ENCODE measurements around the gene ZBTB46. TPM values are rescaled to one million over a fixed set of nuclear protein-coding genes. Genes with fewer than 3 reads are reported as not detected.

ZBTB46 gene
- total RNA-seq, 1 donor from 2014 or later = 11.6 TPM

- TF ChIP-seq, protein P1, sequence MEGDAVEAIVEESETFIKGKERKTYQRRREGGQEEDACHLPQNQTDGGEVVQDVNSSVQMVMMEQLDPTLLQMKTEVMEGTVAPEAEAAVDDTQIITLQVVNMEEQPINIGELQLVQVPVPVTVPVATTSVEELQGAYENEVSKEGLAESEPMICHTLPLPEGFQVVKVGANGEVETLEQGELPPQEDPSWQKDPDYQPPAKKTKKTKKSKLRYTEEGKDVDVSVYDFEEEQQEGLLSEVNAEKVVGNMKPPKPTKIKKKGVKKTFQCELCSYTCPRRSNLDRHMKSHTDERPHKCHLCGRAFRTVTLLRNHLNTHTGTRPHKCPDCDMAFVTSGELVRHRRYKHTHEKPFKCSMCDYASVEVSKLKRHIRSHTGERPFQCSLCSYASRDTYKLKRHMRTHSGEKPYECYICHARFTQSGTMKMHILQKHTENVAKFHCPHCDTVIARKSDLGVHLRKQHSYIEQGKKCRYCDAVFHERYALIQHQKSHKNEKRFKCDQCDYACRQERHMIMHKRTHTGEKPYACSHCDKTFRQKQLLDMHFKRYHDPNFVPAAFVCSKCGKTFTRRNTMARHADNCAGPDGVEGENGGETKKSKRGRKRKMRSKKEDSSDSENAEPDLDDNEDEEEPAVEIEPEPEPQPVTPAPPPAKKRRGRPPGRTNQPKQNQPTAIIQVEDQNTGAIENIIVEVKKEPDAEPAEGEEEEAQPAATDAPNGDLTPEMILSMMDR (IDR thresholded peaks at IDR 0.05; ENCODE audit: unreplicated experiment) = no peak
- H3K27me3 Mint-ChIP-seq (ENCODE audit: low read depth) = peaks cover 7% of the 10 kb centered on the region
- DNase-seq (ENCODE audit: low spot score in 2 of 2, unreplicated experiment in 2 of 2) = no peak
- no peaks in the 10 kb centered on the region for H3K4me1 Mint-ChIP-seq
- H3K36me3 Mint-ChIP-seq = peaks cover 14% of the 10 kb centered on the region
- no peaks in the 10 kb centered on the region for H3K9me3 Mint-ChIP-seq
- no peak overlapping the region for H3K4me3 Mint-ChIP-seq
- no peak overlapping the region for H3K27ac Mint-ChIP-seq
Observed at GRCh38 chr20:63736893-63737694, 94.0 kb downstream of the ZBTB46 start.

- H3K27me3 Mint-ChIP-seq (ENCODE audit: low read depth) = peaks cover 7% of the 10 kb centered on the region
- no peaks in the 10 kb centered on the region for H3K9me3 Mint-ChIP-seq
- no peak within 1 kb of the TSS for H3K27ac Mint-ChIP-seq
Observed at GRCh38 chr20:63735859-63736718, 95.0 kb downstream of the ZBTB46 start, which contains the start of gene LIME1. TSS of gene LIME1 (plus strand) at chr20:63736664. CDS start at chr20:63737550, 886 bp downstream.

DNA sequence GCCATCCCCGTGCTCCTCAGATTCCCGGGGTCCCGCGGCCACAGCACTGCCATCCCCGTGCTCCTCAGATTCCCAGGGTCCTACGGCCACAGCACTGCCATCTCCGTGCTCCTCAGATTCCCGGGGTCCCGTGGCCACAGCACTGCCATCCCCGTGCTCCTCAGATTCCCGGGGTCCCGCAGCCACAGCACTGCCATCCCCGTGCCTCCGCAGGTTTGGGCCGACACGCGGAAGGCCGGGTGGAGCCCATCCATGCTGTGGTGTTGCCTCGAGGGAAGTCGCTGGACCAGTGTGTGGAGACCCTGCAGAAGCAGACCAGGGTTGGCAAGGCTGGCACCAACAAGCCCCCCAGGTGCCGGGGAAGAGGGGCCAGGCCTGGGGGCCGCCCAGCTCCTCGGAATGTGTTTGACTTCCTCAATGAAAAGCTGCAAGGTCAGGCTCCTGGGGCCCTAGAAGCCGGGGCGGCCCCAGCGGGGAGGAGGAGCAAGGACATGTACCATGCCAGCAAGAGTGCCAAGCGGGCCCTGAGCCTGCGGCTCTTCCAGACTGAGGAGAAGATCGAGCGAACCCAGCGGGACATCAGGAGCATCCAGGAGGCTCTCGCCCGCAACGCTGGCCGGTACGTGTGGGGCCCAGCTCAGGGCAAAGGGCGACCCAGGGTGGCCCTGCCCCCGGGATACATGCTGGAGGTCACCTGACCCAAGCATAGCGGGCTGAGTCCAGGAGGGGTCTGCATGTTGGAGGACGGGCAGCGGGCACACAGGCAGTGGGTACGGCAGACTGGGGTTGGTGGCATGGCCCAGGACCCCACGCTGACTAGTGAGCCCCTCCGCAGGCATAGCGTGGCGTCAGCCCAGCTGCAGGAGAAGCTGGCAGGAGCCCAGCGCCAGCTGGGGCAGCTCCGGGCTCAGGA, 95.9 kb downstream of the ZBTB46 start:
- DNase-seq (ENCODE audit: low spot score in 2 of 2, unreplicated experiment in 2 of 2) = no peak
- H3K27ac Mint-ChIP-seq = no peak overlapping the region
- peaks cover 15% of the 10 kb centered on the region for H3K36me3 Mint-ChIP-seq
- H3K4me3 Mint-ChIP-seq = no peak overlapping the region
- TF ChIP-seq, protein P1 (IDR thresholded peaks at IDR 0.05; ENCODE audit: unreplicated experiment) = no peak
- H3K9me3 Mint-ChIP-seq = no peaks in the 10 kb centered on the region
- H3K27me3 Mint-ChIP-seq (ENCODE audit: low read depth) = peaks cover 7% of the 10 kb centered on the region
- H3K4me1 Mint-ChIP-seq = no peaks in the 10 kb centered on the region

More at GRCh38 chr20:63735859-63736718, 95.0 kb downstream of the ZBTB46 start, which contains the start of gene LIME1:
- TF ChIP-seq, protein P1 (IDR thresholded peaks at IDR 0.05; ENCODE audit: unreplicated experiment) = no peak
- no peak within 1 kb of the TSS for H3K4me3 Mint-ChIP-seq
- H3K36me3 Mint-ChIP-seq = peaks cover 14% of the 10 kb centered on the region
- no peak for DNase-seq (ENCODE audit: low spot score in 2 of 2, unreplicated experiment in 2 of 2)
- no peaks in the 10 kb centered on the region for H3K4me1 Mint-ChIP-seq

- no peak overlapping the region for H3K27ac Mint-ChIP-seq
- peaks cover 19% of the 10 kb centered on the region for H3K36me3 Mint-ChIP-seq
- no peaks in the 10 kb centered on the region for H3K9me3 Mint-ChIP-seq
- H3K4me3 Mint-ChIP-seq = no peak overlapping the region
- TF ChIP-seq, protein P1 (IDR thresholded peaks at IDR 0.05; ENCODE audit: unreplicated experiment) = no peak
- DNase-seq (ENCODE audit: low spot score in 2 of 2, unreplicated experiment in 2 of 2) = no peak
- H3K27me3 Mint-ChIP-seq (ENCODE audit: low read depth) = peaks cover 7% of the 10 kb centered on the region
- H3K4me1 Mint-ChIP-seq = no peaks in the 10 kb centered on the region
Observed at GRCh38 chr20:63734111-63734945, 96.7 kb downstream of the ZBTB46 start.

Data from mesothelial cell of epicardium (in vitro differentiated cells).